Hindlimb muscle (tissue), 1 donor: ENCODE results near the gene WAS. TPM values are rescaled to one million over a fixed set of nuclear protein-coding genes. Genes with fewer than 3 reads are reported as not detected.
A peak's percentile ranks its signal among the peaks of the same experiment; 100 is the strongest.
"Not testable (repeated sequence)": the region's sequence is repeated elsewhere in the genome, so short reads cannot be mapped to it uniquely, and the experiment has no call there.

Experiments
- DNase-seq: peaks from one replicate; pipeline ENCODE4 v3.0.0-alpha.2; 2013
- polyA plus RNA-seq: library from polyadenylated mRNA; unstranded; fragments of 120-200 nt; gene quantifications from one replicate; pipeline ENCODE4 v1.2.1, GENCODE V29; 2013; ENCODE audit not compliant: insufficient read length

WAS gene
- polyA plus RNA-seq, 1 donor: 4.2 TPM

DNA sequence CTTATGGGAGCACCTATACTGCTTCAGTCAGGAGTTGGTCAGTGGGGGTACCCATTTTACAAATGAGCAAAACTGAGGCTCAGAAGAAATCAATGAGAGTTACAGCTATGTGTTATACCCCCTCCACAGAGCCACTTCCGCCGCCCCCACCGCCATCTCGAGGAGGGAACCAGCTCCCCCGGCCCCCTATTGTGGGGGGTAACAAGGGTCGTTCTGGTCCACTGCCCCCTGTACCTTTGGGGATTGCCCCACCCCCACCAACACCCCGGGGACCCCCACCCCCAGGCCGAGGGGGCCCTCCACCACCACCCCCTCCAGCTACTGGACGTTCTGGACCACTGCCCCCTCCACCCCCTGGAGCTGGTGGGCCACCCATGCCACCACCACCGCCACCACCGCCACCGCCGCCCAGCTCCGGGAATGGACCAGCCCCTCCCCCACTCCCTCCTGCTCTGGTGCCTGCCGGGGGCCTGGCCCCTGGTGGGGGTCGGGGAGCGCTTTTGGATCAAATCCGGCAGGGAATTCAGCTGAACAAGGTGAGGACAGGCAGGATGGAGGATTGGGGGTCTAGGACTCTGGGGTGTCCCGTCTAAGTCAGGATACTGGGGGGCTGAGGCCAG, 5.0 kb downstream of the WAS start:
- no peak for DNase-seq

DNA sequence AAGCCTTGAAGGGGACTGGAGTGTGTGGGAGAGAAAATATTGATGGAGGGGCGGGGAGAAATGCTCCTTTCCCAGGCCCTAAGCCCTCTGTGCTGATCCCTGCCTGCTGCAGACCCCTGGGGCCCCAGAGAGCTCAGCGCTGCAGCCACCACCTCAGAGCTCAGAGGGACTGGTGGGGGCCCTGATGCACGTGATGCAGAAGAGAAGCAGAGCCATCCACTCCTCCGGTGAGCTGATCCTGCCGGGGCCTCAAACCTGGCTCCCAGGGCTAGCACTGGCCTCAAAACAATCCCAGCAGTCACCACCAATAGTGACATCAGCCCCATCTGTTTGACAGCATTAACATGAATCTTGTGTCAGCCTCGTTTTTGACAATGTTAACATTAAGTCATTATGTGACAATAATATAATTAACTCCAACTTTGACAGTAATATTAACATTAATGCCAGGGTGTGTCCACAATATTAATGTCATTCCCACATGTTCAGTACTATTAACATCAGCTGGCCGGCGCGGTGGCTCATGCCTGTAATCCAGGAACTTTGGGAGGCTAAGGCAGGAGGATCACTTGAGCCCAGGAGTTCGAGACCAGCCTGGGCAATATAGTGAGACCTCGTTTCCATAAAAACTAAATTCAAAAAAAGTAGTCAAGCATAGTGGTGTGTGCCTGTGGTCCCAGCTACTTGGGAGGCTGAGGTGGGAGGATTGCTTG, 5.8 kb downstream of the WAS start:
- no peak for DNase-seq

DNA sequence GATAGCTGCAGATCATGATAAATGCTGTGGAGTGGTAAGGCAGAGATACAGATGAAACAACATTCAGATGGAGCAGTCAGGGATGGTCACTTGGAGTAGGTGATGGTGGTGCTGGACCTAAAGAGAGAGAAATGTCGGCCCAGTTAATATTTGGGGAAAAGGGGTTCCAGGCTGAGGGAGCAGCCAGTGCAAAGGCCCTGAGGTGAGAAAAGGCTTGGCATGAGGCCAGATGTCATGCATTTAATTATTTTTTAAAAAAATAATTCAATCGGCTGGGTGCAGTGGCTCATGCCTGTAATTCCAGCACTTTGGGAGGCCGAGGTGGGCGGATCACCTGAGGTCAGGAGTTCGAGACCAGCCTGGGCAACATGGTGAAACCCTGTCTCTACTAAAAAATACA, 8.1 kb downstream of the WAS start:
- not testable (repeated sequence) for DNase-seq

DNA sequence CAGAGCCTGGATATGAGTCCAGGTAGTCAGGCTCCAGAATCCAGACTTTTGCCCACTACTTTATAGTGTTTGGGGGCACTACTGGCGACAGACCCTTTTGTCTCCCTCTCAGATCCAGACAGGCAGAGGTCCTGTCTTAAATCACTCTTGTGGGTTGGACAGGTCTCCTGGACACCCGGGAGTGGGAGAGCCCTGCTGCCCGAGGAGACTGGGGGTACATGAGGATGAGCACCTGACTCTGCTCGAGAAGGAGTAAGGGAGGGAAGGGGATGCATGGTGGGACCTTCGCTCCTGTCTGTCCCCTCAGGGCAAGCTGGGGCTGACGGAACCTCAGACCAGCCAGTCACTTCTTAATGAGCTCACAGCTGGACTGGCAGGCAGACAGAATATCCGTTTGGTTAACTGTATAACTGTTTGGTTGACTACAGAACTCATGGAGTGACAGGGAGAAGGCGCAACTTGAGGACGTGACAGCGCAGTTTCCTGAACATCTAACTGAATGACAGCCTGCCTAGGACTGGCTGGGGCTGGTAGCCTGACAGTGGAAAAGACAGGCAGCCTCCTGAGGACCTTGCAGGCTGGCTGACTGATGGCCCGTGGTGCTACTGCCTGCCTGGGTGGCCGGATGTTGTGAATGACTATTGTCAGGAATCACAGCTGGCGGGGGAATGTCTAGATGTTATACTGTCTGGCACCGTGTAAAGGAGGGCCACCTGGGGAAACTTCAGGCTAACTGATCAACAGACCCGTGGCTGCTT, 11.4 kb downstream of the WAS start:
- no peak for DNase-seq

DNA sequence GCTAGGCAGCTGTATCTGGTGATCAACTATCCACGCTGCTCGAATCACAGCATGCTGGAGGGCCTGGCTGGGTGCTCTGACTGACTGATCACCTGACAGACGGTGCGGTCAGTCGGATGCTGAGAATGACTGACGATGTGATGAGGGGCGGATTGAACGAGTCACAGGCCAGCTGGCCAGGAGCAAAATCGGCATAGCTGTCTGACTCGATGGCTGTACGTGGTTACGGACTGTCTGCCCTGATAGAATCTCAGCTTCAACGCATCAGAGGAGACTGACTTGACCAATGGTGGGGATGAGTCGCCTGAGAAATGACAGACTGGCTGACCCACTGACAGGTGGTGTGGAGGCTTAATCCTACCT, 11.9 kb downstream of the WAS start:
- no peak for DNase-seq

DNA sequence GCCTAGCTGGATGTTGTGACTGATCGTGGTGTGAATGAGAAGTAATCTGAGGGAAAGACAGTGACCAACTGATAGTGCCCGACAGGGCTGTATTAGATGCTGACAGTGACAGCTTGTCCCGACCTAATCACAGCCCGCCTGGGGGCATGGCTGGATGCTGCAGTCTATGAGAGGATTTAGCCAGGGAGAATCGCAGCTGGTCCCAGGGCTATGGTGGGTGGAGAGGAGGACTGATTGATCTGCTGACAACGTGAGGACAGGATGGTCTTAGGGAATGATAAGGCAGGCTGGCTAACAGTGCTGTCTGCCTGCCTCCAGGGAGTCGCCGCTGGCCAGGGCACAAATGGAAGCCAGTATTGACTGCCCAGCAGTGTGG, 12.3 kb downstream of the WAS start:
- no peak for DNase-seq

DNA sequence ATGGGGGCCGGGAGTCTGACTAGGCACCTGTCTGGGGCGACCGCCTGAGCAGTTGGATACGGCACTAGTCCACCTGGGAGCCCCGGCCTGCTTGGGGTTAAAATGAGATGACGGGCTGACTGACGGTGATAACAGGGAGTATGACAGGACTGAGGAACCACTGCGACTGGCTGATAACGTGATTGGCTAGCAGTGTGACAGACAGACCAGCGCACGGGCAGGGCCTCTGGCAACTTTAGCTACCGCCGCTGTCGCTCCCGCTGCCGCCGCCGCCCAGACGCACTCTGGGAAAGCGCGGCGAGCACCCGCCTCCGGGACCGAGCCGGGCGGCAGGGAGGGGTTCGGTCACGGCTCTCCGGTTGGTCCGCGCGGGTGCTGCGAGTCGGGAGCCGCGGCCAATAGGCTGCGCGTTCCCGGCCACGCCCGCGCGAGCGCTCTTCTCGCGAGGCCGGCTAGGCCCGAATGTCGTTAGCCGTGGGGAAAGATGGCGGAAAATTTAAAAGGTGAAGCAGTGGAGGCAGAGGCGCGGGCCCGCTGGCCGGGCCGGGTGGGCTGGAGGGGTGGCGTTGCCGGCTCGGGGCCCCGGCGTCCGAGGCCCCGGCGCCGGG, 12.8 kb downstream of the WAS start, which contains the start of gene SUV39H1:
Gene SUV39H1, plus strand, starts transcription at position 434 of the 608 bp plus-strand sequence. Its CDS starts 51 bp downstream, at position 485.
- DNase-seq: peak; percentile 91

DNA sequence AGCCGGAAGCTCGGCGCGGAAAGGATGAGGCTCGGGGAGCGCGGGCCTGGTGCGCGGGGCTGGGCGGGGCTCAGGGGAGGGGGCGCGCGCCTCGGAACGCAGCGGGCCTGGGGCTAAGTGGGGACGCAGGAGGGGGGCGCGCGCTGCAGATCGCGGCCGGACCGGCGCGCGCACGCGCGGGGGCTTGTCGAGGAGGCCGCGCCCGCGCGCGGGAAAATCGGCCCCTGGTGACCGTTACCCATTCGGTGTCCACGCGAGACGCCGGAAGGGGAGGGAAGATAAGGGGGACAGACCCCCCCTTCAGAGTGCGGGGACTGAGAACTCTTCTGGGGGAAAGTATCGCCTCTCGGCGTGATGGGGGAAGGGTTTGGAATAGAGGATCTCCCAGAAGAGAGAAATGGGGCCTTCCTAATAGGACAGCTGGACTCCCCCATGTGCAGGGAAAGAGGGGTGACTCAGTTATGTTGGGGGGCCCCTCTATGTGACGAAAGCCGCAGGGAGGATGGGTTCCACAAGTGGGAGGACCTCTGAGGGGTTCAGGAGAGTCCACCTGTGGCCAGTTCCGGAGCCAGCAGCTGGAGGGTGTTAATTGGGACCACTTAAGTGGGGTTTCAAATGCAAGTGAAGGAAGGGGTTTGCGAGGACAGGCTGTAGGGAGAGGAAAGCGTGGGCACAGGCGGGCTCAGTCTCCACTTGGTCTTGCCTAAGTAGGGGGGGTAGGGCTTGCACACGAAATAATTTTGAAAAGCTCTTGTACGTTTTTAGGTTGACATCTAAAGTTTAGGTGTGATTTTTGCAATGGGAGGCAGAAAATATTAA, 13.5 kb downstream of the WAS start:
- DNase-seq: peak; percentile 42

DNA sequence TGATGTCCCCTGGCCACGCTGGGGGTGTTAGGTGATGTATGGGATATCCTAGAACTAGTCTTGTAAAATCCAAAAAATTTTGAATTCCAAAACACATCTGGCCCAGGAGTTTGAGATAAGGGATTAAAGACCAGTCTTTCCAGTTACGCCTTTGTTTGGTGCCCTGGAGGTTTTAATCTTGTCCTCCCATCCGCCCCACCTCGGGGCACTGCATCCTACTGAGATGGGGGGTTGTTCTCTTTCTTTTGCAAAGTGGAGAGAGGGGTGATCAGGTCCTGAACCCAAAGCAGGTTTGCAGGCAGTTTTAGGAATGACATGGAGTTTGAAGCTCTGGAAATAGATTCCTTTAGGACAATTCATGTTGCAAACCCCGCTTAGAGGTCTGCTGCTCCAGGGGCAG, 14.7 kb downstream of the WAS start:
- DNase-seq: no peak

DNA sequence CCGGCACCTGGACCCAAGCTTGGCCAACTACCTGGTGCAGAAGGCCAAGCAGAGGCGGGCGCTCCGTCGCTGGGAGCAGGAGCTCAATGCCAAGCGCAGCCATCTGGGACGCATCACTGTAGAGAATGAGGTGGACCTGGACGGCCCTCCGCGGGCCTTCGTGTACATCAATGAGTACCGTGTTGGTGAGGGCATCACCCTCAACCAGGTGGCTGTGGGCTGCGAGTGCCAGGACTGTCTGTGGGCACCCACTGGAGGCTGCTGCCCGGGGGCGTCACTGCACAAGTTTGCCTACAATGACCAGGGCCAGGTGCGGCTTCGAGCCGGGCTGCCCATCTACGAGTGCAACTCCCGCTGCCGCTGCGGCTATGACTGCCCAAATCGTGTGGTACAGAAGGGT, 16.6 kb downstream of the WAS start:
- no peak for DNase-seq

DNA sequence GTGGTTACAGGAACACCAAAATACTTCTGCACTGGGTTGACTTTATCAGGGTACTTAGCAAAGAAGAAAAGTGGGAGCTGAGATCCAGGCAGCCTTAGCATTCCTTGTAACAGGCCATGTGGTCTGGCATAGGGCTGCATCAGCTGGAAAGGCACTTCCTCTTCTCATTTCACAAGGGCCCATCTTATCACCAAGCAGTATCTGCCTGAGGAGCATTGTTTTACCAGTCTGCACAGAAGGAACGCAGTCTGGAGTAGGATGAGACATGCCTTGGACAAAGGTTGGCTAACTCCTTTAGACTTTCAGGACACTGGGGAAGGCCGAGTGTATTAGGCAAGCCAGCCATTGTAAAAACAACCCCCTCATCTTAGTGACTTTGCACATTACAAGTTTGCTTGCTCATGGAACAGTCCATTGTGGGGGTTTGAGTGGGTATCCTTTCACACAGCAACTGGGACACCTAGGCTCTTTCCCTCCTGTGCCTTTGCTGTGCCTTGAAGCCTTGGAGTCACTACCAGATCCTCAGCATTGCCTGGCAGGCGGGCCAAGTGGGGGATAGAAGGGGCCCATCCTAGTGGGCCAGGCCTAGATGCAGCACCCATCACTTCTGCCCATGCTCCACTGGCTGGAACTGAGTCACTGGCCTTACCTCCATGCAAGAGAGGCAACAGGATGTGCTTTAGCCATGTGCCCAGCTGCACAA, 17.5 kb downstream of the WAS start:
- DNase-seq: no peak

DNA sequence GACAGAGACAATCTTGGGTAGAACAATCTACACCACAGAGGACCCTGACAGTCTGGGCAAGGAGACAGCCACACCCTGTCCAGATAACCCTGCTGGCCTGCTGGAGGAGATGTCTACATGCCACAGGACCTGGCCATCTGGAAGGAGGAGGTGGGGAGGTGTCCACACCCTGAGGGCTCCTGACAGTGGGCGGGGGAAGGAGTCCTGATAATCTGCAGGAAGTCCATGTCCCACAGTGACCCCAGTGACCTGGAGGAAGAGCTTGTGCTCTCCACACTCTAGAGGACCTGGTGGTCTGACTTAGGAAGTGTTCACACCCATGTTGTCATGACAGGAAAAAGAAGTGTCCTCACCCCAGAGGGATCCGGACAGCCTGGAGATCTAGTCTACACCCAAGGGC, 18.4 kb downstream of the WAS start:
- DNase-seq: no peak

DNA sequence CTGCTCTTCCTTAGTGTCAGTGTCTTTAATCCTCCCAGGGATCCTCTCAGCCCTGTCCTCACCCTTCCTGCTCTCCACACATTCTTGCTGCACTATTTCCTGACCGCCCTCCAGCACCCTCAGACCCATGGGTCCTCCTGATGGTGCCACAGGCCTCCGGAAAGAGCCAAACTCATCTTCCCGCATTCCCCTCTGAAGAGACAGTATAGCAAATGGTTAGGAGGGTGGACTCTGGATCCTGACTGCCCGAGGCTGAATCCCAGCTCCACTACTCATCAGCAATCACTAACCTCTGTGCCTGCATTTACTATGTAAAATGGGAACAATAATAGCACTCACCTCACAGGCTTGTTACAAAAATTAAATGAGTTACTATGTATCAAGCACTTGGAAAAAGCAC, 19.1 kb downstream of the WAS start:
- DNase-seq: no peak

DNA sequence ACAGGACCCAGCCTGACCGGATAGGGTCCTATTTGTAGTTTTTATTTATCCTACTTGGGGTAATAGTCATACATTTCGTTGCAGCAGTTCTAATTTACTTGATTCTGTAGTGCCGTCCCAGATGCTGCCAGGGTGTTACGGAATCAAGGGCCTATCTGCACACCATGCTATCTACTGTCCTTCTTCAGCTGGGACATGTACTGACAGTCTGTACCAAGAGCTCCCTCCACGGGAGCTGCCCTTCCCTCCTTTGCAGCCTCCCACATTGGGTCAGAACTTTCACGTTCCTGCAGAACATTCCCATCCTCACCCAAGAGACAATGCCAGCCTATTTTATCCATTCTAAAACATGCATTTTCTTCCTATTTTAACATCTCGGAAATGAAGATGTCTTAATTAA, 19.6 kb downstream of the WAS start:
- no peak for DNase-seq

DNA sequence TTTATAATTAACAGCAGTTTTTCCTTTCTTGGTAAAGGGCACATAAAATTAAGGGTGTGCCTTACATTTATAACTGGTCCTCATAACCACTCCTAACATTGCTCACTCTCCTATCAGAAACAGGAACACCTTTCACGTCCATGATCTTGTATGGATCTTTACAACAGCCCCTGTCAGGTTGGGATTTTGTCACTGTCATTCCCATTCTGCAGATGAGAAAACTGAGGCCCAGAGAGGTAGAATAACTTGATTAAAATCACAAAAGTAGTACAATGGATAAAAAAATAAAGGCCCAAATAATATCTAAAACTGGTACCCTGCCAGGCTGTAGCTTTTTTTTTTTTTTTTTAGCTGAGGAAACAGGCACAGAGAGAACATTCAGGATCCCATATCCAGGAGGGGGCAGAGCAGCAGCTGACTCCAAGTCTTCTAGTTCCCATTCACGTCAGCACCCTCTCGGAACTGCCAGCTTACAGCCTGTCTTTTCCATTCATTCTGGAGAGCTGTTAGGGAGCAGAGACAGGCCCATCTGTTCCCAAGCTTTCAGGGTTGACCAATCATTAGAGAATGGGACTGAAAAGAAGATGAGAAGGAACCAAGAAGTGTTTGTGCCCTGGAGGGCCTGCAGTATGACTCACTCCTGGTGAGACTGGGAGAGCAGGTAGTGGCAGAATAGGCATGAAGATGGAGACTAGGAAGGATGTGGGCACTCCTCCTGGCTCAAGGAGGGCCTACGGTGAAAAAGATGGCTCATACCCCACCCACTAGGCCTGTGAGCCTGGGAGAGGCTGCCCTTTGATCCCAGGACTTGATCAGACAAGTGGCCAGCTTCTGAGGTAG, 20.3 kb downstream of the WAS start:
- DNase-seq: no peak

DNA sequence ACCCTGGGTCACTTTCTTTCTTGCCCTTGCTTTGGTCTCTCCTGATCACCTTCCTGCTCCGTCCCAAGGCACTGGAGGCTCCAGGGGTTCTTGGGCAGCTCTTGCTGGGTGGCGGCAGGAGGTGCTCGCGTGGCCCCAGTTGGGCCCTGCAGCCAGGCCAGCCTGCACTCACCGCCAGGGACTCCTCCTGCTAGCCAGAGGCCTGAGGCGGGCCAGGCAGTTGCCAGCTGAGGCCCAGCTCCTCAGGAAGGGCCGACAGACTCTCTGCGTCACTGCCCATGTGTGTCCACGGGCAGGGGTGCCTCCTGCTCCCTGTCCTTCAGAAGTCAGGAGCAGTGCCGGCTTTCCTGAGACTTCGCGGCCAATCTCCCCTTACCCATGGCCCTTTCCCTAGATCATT, 22.3 kb downstream of the WAS start:
- DNase-seq: no peak

DNA sequence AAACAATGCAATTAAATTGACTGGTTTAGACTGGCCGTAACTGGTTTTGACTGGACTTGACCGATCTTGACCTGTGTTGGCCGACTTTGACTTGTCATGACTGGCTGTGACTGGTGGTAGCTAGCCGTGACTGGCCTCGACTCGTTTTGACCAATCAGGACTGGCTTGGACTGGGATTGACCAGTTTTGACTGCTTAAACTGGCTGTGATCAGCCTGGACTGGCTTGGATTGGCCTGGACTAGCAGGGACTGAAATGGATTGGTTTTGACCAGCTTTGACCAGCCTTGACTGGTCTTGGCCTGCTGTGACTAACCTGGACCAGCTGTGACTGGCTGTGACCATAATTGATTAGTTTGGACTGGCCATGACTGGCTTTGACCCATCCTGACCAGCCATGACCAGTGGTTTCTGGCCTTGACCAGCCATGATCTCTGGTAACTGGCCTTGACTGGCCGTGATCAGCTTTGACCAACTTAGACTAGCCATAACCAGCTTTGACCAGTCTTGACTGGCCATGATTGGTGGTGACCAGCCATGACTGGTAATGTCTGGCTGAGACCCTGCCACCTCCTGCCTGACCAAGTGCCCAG, 26.0 kb downstream of the WAS start:
- no peak for DNase-seq

DNA sequence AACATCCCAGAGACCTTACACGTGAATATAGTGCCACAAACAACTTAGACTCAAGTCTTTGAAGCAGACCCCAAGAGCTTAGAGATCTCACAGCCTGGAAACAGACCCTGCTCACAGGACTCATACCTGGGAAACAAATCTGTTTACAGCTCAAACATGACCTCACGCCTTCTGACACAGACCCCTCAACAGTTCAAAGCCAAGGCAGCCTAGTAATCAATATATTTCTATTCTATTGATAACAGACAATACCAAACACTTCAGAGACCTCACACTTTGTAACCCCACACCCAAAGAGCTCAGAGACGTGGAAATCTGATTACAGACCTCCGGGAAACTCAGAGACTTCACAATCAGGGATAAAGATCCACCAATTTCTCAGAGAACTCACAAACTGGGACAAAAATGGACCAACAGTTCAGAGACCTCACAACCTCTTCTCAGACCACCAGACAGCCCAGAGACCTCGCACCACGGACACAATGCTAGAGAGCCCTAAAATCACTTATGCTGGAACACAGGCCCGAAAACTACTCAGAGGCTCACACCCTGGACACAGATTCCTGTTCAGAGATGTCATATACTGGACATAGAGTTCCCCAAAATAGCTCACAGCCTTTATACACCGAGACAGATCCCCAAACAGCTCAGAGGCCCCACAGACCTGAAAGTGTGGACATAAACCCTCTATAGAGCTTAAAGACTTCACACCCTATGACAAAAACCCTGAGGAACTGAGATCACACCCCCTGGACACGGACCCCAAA, 27.7 kb downstream of the WAS start:
- no peak for DNase-seq

DNA sequence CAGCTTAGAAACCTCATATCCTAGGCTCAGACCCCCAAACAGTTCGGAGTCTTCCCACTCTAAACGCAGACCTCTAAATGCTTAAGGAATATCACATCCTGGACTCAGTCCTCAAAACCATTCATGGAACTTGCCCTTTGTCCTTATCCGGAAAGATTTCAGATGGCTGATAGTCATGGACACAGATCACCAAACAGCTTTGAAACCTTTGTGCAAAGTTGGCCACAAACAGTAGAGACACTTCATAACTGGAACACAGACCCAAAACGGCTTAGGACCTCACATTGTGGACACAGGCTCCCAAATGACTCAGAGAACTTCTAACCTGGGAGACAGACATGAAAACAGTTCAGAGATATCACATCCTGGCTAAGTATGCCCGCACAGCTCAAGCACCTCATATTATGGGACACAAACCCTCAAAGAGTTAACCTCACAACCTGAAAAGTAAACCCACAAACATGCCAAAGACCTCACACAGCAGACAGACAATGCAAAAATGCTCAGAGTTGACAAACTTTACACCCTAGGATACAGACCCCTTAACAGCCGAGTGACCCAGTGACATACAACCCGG, 28.4 kb downstream of the WAS start:
- DNase-seq: no peak
